ENCODE data around the gene PRR35. TPM values are rescaled to one million over a fixed set of nuclear protein-coding genes. Genes with fewer than 3 reads are reported as not detected.

The PRR35 gene
- total RNA-seq, 2 donors from 2014 or later: not detected

DNA sequence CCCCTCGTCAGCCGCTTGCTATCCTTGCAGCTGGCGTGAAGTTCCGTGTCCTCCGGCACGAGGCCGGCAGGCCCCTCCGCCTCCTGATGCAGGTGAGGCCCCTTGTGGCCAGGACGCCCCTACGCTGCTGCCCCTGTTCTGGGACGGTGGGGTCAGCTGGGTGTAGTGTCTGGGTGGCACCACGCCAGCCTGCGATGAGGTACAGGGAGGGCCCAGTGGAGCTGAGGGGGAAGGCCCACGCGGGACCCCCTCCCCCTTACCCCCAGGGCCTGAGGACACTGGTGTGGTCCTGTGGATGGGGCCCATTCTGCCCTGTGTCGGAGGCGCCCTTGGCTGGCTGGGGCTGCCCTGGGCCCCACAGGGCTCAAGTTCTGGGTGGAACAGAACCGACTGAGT is 22.0 kb downstream of the PRR35 start:
- DNase-seq (peak in 1 of 4 donors; percentile 37), ATAC-seq (no peak)
- Histone ChIP-seq H3K4me1 (peaks cover 76% of the 10 kb centered on the region), H3K9me3 (no peaks in the 10 kb centered on the region), H3K4me3 (no peak overlapping the region), H3K27me3 (no peaks in the 10 kb centered on the region), H3K36me3 (replicated peaks in 1 of 2; ENCODE audit: insufficient read depth in 1 of 2, low read depth in 2 of 2) (no peaks in the 10 kb centered on the region), H3K27ac (peak overlapping the region; percentile 74 to 90 (median 86))
- WGBS, 2 donors: 59% methylated on average over 18 of the region's 18 CpGs; no CpG with 5 or more reads in 1 of the 2 donors
- TF ChIP-seq POLR2A (IDR thresholded peaks at IDR 0.05): no peak
- TF ChIP-seq, protein P1, sequence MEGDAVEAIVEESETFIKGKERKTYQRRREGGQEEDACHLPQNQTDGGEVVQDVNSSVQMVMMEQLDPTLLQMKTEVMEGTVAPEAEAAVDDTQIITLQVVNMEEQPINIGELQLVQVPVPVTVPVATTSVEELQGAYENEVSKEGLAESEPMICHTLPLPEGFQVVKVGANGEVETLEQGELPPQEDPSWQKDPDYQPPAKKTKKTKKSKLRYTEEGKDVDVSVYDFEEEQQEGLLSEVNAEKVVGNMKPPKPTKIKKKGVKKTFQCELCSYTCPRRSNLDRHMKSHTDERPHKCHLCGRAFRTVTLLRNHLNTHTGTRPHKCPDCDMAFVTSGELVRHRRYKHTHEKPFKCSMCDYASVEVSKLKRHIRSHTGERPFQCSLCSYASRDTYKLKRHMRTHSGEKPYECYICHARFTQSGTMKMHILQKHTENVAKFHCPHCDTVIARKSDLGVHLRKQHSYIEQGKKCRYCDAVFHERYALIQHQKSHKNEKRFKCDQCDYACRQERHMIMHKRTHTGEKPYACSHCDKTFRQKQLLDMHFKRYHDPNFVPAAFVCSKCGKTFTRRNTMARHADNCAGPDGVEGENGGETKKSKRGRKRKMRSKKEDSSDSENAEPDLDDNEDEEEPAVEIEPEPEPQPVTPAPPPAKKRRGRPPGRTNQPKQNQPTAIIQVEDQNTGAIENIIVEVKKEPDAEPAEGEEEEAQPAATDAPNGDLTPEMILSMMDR (IDR thresholded peaks at IDR 0.05): no peak
- intact Hi-C loops (cut with DNase I): no loop called here

DNA sequence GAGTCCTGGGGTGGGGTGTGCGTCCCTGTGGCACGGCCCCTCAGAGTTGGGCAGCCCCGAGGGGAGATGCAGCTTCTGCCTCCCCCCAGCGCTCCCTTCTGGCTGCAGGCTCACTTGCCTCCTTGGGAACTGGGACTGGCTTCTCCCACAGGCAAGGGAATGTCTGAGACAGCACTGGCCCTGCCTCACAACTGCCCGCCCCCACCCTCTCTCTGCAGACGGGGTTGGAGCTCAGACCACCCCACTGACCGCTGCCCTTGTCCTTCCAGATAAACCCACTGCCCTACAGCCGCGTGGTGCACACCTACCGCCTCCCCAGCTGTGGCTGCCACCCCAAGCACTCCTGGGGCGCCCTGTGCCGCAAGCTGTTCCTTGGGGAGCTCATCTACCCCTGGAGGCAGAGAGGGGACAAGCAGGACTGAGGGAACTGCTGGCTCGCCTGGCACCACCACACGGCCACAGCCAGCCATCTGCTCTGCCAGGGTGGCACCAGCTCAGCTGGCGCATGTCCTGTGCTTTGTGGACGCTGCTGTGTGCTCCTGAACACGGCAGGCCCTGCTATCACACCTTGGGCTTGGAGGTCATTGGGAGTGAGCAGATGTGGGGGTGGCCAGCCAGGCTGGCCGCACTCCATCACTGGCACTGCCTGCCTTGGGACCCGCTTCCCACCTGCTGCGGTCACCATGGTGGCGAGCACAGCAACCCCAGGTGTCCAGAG is 22.6 kb downstream of the PRR35 start:
- peak overlapping the region; percentile 74 to 90 (median 86) for H3K27ac ChIP-seq
- no peaks in the 10 kb centered on the region for H3K27me3 ChIP-seq
- ATAC-seq: peak; percentile 69
- peak; percentile 88 to 97 (median 94) for DNase-seq
- intact Hi-C loops (cut with DNase I): no loop called here
- H3K9me3 ChIP-seq: no peaks in the 10 kb centered on the region
- H3K4me1 ChIP-seq: peaks cover 82% of the 10 kb centered on the region
- peak; percentile 42 to 69 (median 58) for TF ChIP-seq POLR2A (IDR thresholded peaks at IDR 0.05)
- TF ChIP-seq, protein P1 (IDR thresholded peaks at IDR 0.05): peak in 5 of 7 experiments; percentile 23 to 64 (median 56)
- no peak overlapping the region for H3K4me3 ChIP-seq
- H3K36me3 ChIP-seq (replicated peaks in 1 of 2; ENCODE audit: insufficient read depth in 1 of 2, low read depth in 2 of 2): no peaks in the 10 kb centered on the region
- 33 to 35% methylated on average over 6 to 19 of the region's 21 CpGs for WGBS, 2 donors

DNA sequence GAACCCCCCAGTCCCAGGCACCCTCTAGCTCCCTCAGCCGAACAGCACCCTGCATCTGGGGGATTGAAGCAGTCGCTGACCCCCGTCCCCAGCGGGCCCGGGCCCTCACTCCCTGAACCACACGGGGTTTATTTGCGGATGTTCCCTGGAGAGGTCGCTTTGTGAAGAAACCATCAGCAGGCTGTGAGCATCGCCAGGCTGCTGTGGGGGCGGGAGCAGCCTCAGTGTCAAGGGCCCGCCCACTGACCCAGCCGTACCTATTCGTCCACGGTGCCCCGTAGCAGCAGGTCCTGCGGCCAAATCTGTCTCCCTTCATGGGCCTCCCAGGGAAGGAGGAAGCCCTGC is 23.2 kb downstream of the PRR35 start:
- H3K4me1 ChIP-seq: peaks cover 88% of the 10 kb centered on the region
- no peak overlapping the region for H3K4me3 ChIP-seq
- ATAC-seq: no peak
- DNase-seq: peak in 1 of 4 donors; percentile 27
- H3K27me3 ChIP-seq: no peaks in the 10 kb centered on the region
- no peak for TF ChIP-seq POLR2A (IDR thresholded peaks at IDR 0.05)
- TF ChIP-seq, protein P1 (IDR thresholded peaks at IDR 0.05): no peak
- H3K36me3 ChIP-seq (replicated peaks in 1 of 2; ENCODE audit: insufficient read depth in 1 of 2, low read depth in 2 of 2): no peaks in the 10 kb centered on the region
- 53 to 67% methylated on average over 4 to 15 of the region's 16 CpGs for WGBS, 2 donors
- intact Hi-C loops (cut with DNase I): no loop called here
- H3K27ac ChIP-seq: peak overlapping the region; percentile 74 to 90 (median 86)
- H3K9me3 ChIP-seq: no peaks in the 10 kb centered on the region

DNA sequence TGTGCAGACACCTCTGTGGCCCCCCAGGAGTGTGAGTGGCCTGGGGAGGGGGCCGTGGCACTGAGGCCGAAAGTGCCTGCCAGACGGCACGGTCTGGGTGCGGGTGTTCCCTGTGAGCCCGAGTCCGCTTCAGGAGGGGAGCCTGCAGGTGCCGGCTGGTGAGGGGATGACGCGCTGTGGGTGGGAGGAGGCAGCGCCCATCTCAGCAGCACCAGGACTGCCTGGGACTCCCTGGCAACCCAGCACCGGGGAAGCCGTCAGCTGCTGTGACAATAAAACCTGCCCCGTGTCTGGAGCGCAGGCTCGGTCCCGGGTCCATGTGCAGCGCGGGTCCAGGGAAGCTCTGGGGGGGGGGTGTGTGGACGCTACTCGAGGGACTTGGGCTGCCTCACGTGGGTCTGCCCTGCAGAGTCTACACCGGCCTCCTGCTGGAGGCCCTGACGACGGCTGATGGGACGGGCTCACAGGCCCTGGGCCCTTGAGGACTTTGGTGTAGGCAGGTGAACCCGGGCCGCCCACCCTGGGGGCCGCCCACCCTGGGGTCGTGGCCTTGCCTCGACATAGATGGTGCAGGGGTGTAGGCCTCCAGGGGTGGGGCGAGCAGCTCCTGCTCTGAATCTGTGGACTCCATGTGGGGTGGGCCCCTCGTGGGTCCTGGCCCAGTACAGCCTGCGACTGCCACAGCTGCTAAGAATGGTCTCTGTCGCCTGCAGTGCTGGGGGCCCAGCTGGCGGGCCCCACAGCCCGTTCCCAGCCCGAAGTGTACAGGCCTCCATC is 23.8 kb downstream of the PRR35 start:
- H3K9me3 ChIP-seq: no peaks in the 10 kb centered on the region
- no peak overlapping the region for H3K4me3 ChIP-seq
- intact Hi-C loops (cut with DNase I): no loop called here
- peak in 2 of 4 donors; percentile 43 to 54 for DNase-seq
- TF ChIP-seq, protein P1 (IDR thresholded peaks at IDR 0.05): no peak
- no peak for TF ChIP-seq POLR2A (IDR thresholded peaks at IDR 0.05)
- H3K4me1 ChIP-seq: peaks cover 88% of the 10 kb centered on the region
- H3K27me3 ChIP-seq: no peaks in the 10 kb centered on the region
- no peak for ATAC-seq
- peak overlapping the region; percentile 74 to 90 (median 86) for H3K27ac ChIP-seq
- H3K36me3 ChIP-seq (replicated peaks in 1 of 2; ENCODE audit: insufficient read depth in 1 of 2, low read depth in 2 of 2): no peaks in the 10 kb centered on the region
- WGBS, 2 donors: 52 to 76% methylated on average over 6 to 38 of the region's 38 CpGs
